MM.1S (cell line): ENCODE measurements around the gene VPS54.

ENCODE experiments used
- DNase-seq: peaks from one replicate; pipeline ENCODE4 v3.0.0-alpha.2; 2015
- H2AFZ ChIP-seq: fragments of 300-600 bp; sonication (generic); 2 replicates; pipeline ENCODE4 v1.6.0; 2016; ENCODE audit warnings: antibody characterized with exemption, low read length
- H3F3A ChIP-seq: fragments of 300-600 bp; sonication (generic); 2 replicates; pipeline ENCODE4 v1.6.1; 2016; ENCODE audit warnings: mild to moderate bottlenecking, antibody characterized with exemption, low read length, moderate library complexity, mixed read lengths; ENCODE audit not compliant: insufficient read depth
- H3K27ac ChIP-seq: fragments of 300-600 bp; sonication (generic); 2 replicates; pipeline ENCODE4 v1.5.1; 2016; ENCODE audit warnings: mild to moderate bottlenecking, low read length
- H3K27me3 ChIP-seq: fragments of 300-600 bp; sonication (generic); replicated peaks from 2 replicates; pipeline ENCODE4 v1.6.0; 2016; ENCODE audit warnings: low read length; ENCODE audit not compliant: insufficient read depth
- H3K36me3 ChIP-seq: fragments of 300-600 bp; sonication (generic); replicated peaks from 2 replicates; pipeline ENCODE4 v1.6.1; 2016; ENCODE audit warnings: mild to moderate bottlenecking, low read length, mixed read lengths; ENCODE audit not compliant: insufficient read depth
- H3K4me1 ChIP-seq: fragments of 300-600 bp; sonication (generic); 2 replicates; pipeline ENCODE4 v1.6.1; 2016; ENCODE audit warnings: low read length, mixed read lengths
- H3K4me2 ChIP-seq: fragments of 300-600 bp; sonication (generic); 2 replicates; pipeline ENCODE4 v1.6.0; 2016; ENCODE audit warnings: low read depth, low read length
- H3K4me3 ChIP-seq: fragments of 300-600 bp; sonication (generic); 2 replicates; pipeline ENCODE4 v1.5.1; 2016; ENCODE audit warnings: low read length, mixed read lengths
- H3K79me2 ChIP-seq: fragments of 300-600 bp; sonication (generic); 2 replicates; pipeline ENCODE4 v1.6.1; 2016; ENCODE audit warnings: mixed run types, low read length, mixed read lengths
- H3K9ac ChIP-seq: fragments of 300-600 bp; sonication (generic); 2 replicates; pipeline ENCODE4 v1.6.1; 2016; ENCODE audit warnings: low read length, mixed read lengths
- H3K9me2 ChIP-seq: fragments of 300-600 bp; sonication (generic); replicated peaks from 2 replicates; pipeline ENCODE4 v1.6.1; 2016; ENCODE audit warnings: mild to moderate bottlenecking, low read length, mixed read lengths; ENCODE audit not compliant: insufficient read depth
- H3K9me3 ChIP-seq: fragments of 300-600 bp; sonication (generic); replicated peaks from 2 replicates; pipeline ENCODE4 v1.6.1; 2016; ENCODE audit warnings: mild to moderate bottlenecking, low read length, mixed read lengths; ENCODE audit not compliant: insufficient read depth
- H4K20me1 ChIP-seq: fragments of 300-600 bp; sonication (generic); 2 replicates; pipeline ENCODE4 v1.6.1; 2016; ENCODE audit warnings: mild to moderate bottlenecking, low read length, moderate library complexity, mixed read lengths; ENCODE audit not compliant: insufficient read depth
- EZH2 ChIP-seq: fragments of 300-600 bp; sonication (generic); optimal IDR thresholded peaks from 2 replicates; pipeline ENCODE3; 2017; ENCODE audit warnings: low read depth, mild to moderate bottlenecking, antibody characterized with exemption, low read length, mixed read lengths
- EZH2phosphoT487 ChIP-seq: fragments of 300-600 bp; sonication (generic); IDR thresholded peaks from 2 replicates; pipeline ENCODE4 v1.6.1; 2018; ENCODE audit warnings: antibody characterized with exemption, low read length
- TF ChIP-seq, protein P1 (sequence below): fragments of 300-600 bp; sonication (generic); IDR thresholded peaks from 2 replicates; pipeline ENCODE4 v1.5.1; 2016; ENCODE audit warnings: antibody characterized with exemption, low read length, mixed read lengths

VPS54 gene

GRCh38 chr2:63899639-63900038, 119.6 kb downstream of the VPS54 start:
- Histone ChIP-seq H2AFZ (no peak overlapping the region), H3K27ac (no peak overlapping the region), H3K9me2 (no peaks in the 10 kb centered on the region), H3F3A (peaks cover 14% of the 10 kb centered on the region), H3K4me2 (no peak overlapping the region), H3K79me2 (no peaks in the 10 kb centered on the region), H3K4me1 (peaks cover 13% of the 10 kb centered on the region; the same call in 1 of the 2 replicates), H3K27me3 (no peaks in the 10 kb centered on the region), H3K4me3 (no peak overlapping the region), H3K36me3 (no peaks in the 10 kb centered on the region), H3K9ac (no peak overlapping the region), H3K9me3 (no peaks in the 10 kb centered on the region), H4K20me1 (no peaks in the 10 kb centered on the region)
- no peak for TF ChIP-seq EZH2phosphoT487
- no peak for TF ChIP-seq EZH2
- TF ChIP-seq, protein P1, sequence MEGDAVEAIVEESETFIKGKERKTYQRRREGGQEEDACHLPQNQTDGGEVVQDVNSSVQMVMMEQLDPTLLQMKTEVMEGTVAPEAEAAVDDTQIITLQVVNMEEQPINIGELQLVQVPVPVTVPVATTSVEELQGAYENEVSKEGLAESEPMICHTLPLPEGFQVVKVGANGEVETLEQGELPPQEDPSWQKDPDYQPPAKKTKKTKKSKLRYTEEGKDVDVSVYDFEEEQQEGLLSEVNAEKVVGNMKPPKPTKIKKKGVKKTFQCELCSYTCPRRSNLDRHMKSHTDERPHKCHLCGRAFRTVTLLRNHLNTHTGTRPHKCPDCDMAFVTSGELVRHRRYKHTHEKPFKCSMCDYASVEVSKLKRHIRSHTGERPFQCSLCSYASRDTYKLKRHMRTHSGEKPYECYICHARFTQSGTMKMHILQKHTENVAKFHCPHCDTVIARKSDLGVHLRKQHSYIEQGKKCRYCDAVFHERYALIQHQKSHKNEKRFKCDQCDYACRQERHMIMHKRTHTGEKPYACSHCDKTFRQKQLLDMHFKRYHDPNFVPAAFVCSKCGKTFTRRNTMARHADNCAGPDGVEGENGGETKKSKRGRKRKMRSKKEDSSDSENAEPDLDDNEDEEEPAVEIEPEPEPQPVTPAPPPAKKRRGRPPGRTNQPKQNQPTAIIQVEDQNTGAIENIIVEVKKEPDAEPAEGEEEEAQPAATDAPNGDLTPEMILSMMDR: no peak
- DNase-seq: no peak

- no peaks in the 10 kb centered on the region for H4K20me1 ChIP-seq
- H3K4me2 ChIP-seq: no peak overlapping the region
- H3K27me3 ChIP-seq: no peaks in the 10 kb centered on the region
- no peak overlapping the region for H3K27ac ChIP-seq
- no peaks in the 10 kb centered on the region for H3K36me3 ChIP-seq
- H3K9me2 ChIP-seq: no peaks in the 10 kb centered on the region
- no peaks in the 10 kb centered on the region for H3K9me3 ChIP-seq
- TF ChIP-seq EZH2phosphoT487: no peak
- TF ChIP-seq, protein P1: no peak
- TF ChIP-seq EZH2: no peak
- no peaks in the 10 kb centered on the region for H3K79me2 ChIP-seq
- no peak overlapping the region for H3K9ac ChIP-seq
- DNase-seq: no peak
- H3K4me3 ChIP-seq: no peak overlapping the region
- peaks cover 13% of the 10 kb centered on the region; the same call in 1 of the 2 replicates for H3K4me1 ChIP-seq
- H3F3A ChIP-seq: peaks cover 14% of the 10 kb centered on the region
- H2AFZ ChIP-seq: no peak overlapping the region
These were observed 120.4 kb downstream of the VPS54 start for GRCh38 chr2:63898839-63899238.

DNA sequence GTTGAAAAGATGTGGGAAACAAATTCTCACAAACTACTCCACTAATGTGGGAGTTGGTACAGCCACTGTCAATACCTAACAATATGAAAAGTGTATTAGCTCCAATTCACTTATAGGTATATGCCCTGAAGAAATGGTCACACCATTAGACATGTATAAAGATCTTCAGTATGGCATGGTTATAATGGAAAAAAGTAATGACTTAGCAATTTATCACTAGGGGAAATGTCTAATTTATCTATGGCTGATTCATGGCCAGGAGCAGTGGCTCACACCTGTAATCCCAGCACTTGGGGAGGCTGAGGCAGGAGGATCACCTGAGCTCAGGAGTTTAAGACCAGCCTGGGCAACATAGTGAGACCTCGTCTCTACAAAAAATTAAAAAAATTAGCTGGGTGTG, 125.1 kb downstream of the VPS54 start:
- no peaks in the 10 kb centered on the region for H3K27me3 ChIP-seq
- H3K27ac ChIP-seq: no peak overlapping the region
- no peak for DNase-seq
- no peaks in the 10 kb centered on the region for H3K9me3 ChIP-seq
- no peak overlapping the region for H3K4me2 ChIP-seq
- H3F3A ChIP-seq: no peaks in the 10 kb centered on the region
- no peak overlapping the region for H3K4me3 ChIP-seq
- H3K79me2 ChIP-seq: no peaks in the 10 kb centered on the region
- H3K9me2 ChIP-seq: no peaks in the 10 kb centered on the region
- H2AFZ ChIP-seq: no peak overlapping the region
- no peaks in the 10 kb centered on the region for H4K20me1 ChIP-seq
- TF ChIP-seq EZH2 (no peak), EZH2phosphoT487 (no peak)
- TF ChIP-seq, protein P1: no peak
- peaks cover 4% of the 10 kb centered on the region; the same call in 1 of the 2 replicates for H3K36me3 ChIP-seq
- H3K9ac ChIP-seq: no peak overlapping the region
- no peaks in the 10 kb centered on the region for H3K4me1 ChIP-seq
